Measurements from ENCODE around the gene SLC10A7.

DNA sequence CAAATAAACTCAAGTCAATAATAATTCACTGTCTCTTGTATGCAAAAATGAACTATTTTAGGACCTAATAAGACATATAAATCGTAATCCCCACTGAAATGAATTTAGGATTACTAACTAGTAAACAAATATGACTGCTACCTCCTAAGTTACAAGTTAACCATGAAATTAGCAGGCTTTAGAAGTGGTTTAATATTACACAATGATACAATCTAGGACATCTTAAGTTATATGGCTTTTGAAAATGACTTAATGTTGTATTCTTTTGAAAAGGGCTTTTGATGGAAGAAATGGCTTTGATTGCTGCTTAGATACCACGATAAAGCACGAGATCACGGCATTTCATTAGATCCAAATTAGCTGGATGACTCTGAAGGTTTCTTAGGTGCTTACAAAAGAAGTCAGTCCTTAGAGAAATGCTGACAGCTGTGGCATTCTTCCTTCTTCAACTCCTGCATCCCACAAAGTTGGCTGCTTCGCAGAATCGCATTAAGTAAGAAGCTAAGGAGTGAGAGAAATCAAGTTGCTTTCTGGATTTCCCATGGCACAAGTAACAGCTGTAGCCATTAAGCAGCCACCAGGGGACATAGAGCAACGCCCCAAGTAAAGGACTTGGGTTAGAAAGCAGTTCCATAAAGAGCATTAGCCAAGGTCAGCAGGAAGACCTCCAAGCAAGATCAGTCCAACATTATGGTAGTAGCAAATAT lies 6.9 kb downstream of the SLC10A7 start:
- TF ChIP-seq, protein P1, sequence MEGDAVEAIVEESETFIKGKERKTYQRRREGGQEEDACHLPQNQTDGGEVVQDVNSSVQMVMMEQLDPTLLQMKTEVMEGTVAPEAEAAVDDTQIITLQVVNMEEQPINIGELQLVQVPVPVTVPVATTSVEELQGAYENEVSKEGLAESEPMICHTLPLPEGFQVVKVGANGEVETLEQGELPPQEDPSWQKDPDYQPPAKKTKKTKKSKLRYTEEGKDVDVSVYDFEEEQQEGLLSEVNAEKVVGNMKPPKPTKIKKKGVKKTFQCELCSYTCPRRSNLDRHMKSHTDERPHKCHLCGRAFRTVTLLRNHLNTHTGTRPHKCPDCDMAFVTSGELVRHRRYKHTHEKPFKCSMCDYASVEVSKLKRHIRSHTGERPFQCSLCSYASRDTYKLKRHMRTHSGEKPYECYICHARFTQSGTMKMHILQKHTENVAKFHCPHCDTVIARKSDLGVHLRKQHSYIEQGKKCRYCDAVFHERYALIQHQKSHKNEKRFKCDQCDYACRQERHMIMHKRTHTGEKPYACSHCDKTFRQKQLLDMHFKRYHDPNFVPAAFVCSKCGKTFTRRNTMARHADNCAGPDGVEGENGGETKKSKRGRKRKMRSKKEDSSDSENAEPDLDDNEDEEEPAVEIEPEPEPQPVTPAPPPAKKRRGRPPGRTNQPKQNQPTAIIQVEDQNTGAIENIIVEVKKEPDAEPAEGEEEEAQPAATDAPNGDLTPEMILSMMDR (IDR thresholded peaks at IDR 0.05; ENCODE audit: poor library complexity) = no peak
- TF ChIP-seq EZH2 (IDR thresholded peaks at IDR 0.05; ENCODE audit: borderline replicate concordance) = no peak
